GM21447 (cell line): Measurements from ENCODE around the gene SLPI.

Experiments
- ATAC-seq: cut with Tn5 transposase; IDR thresholded peaks from one replicate; pipeline ENCODE4 v1.9.1; 2021; ENCODE audit not compliant: unreplicated experiment

SLPI gene

DNA sequence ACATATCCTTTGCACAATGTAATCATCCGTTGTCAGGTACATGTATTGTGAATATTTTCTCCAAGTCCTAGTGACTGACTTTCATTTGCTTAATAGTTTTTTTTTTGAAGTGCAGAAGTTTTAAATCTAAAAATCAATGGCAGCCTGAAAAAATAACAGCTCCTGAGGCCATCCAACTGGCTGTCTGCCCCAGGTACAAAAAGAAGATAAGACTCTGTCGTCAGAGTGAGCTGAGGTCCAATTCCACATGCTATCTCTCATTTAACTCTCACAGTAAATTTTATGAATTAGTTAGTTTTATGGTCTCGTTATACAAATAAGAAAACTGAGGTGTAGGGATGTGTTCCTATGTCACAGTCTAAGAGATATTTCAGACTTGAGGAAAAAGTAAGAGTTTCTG is 21.0 kb upstream of the SLPI start:
- no peak for ATAC-seq

GRCh38 chr20:45269754-45270270 is 15.4 kb upstream of the SLPI start:
- no peak for ATAC-seq

DNA sequence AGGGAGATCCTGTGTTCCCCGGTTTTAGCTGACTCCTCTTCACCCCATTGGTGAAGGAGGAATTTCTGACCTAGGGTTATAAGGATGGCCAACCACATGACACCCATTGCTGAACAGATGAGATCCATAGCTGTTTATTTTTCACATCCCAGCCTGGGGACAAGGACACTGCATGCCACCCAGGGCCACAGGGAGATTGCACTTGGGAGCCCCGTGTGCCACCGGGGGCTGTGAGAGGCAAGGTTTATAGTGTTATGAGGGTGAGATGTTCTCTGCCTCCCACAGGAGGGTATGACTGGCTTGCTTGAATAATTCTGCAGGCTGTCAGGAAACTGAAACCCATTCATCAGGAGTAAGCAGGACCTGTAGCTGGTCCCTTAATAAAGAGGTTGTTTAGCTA is 14.7 kb upstream of the SLPI start:
- ATAC-seq, result no peak

GRCh38 chr20:45268531-45268930 is 14.2 kb upstream of the SLPI start:
- no peak for ATAC-seq

DNA sequence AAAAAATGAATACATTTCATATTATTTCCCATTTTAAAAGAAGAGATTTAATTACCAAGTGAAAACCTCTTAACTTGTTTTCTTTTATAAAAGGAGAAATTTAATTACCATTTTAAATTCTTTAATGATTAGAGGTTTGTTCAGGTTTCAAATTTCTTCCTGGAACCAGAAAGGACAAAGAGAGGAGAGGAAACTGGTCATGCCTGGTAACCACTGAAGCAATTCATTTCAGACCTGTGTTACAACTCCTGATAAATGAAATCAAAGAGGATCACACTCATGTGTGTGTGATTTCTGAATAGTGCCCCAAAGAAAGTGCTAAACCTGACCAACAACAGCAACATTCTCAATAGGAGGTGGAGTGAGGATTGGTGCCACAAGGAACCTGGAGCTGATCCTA is 12.6 kb upstream of the SLPI start:
- ATAC-seq, result no peak

DNA sequence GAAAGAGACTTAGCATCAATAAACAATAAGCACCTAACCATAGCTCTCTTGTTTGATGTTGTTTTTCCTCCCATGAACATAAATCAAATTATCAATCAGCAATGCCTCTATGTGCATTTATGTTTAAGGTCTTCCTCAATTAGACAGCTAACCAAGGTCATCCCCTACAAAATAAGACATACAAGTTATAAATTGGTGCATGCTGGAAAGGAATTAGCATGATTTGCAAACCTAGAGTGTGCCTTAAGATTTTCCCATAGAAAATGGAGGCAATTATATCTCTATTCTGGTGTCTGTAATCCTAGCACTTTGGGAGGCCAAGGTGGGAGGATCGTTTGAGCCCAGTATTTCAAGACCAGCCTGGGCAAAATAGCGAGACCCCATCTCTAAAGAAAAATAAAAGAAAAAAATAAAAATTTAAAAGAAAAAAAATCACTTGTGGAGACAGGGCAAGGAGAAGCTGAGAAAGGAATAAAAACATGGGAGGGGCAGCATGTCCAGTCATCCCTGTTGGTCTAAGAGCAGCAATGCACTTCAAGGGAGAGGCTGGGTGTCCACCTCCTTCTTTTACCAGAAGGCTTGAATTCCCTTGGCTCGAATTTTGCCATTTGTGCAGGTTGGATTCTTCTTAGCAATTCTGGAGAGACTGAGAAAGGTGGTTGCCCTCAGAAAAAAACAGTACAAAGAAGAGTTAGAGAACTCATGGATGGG is 9.3 kb upstream of the SLPI start:
- ATAC-seq, result no peak

GRCh38 chr20:45258664-45259063 is 4.3 kb upstream of the SLPI start:
- ATAC-seq, result no peak

DNA sequence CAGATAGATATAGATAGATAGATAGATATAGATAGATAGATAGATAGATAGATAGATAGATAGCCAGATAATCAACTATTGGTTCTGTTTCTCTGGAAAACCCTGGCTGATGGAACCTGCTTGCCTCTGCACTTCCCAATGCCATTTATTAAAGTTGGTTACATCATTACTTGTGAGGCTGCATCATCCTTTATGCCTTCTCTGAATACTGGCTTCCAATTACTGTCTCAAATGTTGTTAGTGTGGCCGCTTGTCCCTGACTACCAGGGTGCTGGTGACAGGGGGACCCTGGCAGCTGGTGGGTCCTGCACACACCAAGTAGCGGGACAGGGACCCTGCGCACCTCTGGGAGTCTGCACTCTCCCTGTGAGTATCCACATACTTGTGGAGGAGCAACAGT is 3.9 kb upstream of the SLPI start:
- no peak for ATAC-seq

DNA sequence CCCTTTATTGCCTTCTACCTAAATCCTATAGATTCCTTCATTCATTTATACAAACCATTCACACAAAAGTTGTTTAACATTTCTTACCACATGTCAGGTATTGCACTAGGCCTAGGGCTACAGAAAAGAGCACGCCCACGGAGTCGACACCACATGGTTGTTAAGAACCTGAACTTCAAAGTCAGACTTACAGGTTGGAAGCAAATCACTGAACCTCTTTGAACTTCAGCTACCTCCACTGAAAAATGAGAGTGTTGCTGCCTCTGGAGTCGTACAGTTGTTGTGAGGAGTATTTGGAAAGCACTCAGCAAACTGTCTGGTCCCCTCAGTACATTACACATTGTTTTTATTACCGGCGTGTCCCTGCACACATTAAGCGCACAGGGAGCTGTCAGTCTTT is 3.3 kb upstream of the SLPI start:
- no peak for ATAC-seq

DNA sequence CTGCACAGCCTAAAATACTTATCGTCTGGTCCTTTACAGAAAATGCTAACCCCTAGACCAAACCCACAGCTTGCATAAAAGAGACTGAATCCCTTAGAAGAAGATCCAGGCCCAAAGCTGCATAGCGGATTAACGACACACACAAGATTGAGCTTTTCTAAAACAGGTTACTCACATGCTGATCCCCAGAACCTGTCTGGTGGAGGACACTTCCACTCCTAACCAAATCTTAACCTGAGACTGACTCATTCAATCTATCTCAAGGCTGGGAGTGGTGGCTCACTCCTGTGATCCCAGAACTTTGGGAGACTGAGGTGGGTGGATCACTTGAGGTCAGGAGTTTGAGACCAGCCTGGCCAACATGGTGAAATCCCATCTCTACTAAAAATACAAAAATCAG is 2.8 kb upstream of the SLPI start:
- no peak for ATAC-seq

GRCh38 chr20:45253261-45253660 is 1.1 kb downstream of the SLPI start:
- no peak for ATAC-seq

GRCh38 chr20:45251884-45252560 is 2.3 kb downstream of the SLPI start:
- ATAC-seq, result no peak

- ATAC-seq, result no peak
These were observed 5.8 kb downstream of the SLPI start for GRCh38 chr20:45248609-45249008.

DNA sequence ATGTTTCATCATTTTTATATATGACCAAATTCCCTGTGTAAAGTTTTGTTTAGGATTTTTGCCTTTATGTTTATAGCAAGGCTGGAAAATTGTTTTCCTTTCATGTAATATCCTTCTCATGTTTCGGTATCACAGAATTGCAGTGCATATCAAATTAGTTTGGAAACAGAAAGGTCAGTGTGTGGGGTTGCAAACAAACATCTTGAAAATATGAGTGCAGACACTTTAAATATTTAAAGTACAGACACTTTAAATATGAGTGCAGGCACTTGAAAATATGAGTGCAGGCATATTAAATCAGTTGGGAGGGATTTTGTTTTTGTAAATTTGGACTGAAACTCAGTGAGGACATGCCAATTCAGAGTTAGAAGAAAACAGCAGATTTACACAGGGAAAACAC is 6.5 kb downstream of the SLPI start:
- no peak for ATAC-seq

GRCh38 chr20:45246109-45246508 is 8.3 kb downstream of the SLPI start:
- ATAC-seq, result no peak

GRCh38 chr20:45238139-45238538 is 16.2 kb downstream of the SLPI start:
- ATAC-seq, result no peak

DNA sequence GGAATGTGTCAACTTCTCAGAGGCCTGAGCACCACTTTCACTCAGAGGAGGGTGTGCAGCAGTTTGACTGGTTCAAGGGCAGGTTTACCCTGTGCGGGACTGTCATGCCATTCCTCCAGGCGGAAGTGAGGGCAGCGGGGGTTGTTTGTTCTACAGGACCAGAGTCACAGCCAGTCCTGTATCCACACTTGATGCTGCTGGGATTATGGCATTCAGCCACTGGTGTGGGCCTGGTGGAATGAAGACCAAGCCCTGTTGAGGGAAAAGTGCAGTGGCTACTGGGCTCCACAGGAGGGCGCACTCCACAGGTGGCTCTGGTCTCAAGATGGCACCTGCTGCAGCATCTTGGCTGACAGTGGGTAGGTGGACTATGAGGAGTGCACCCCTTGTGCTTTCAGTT is 18.4 kb downstream of the SLPI start:
- no peak for ATAC-seq

- ATAC-seq, result no peak
These were observed 23.7 kb downstream of the SLPI start for GRCh38 chr20:45230631-45231030.

- ATAC-seq, result no peak
These were observed 24.9 kb downstream of the SLPI start for GRCh38 chr20:45229264-45230056.

DNA sequence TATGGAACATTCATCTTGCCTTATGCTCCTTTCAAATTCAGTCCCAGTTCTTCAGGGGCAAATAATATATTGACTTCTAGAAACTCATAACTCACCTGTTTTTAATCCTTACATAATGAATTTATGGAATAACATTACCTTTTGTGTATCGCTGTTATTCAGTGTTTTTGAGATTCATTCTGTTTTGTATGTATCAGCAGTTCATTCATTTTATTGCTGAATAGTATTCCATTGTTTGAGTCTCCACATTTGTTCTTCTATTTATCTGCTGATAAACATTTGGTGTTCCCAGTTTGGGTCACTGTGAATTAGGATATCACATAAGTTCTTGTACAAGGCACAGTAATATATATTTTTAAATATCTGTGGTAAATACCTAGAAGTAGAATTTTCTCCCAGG is 28.1 kb downstream of the SLPI start:
- no peak for ATAC-seq

GRCh38 chr20:45223136-45223535 is 31.2 kb downstream of the SLPI start:
- ATAC-seq, result no peak

- ATAC-seq, result no peak
These were observed 33.3 kb downstream of the SLPI start, which contains the start of gene SEMG2 for GRCh38 chr20:45221076-45221475. SEMG2 (plus strand) TSS chr20:45221373; CDS start chr20:45221390, 17 bp downstream.
